Measurements from ENCODE around the gene EIF2B4. TPM values are rescaled to one million over a fixed set of nuclear protein-coding genes. Genes with fewer than 3 reads are reported as not detected.

EIF2B4 gene
- total and polyA plus RNA-seq, 2 of the 13 experiments (the other 11 are each of a cell fraction or from before 2014, with no cell fraction given), result 91.5 to 96.4 TPM

- TF ChIP-seq HCFC1 (IDR thresholded peaks at IDR 0.05; ENCODE audit: low read depth, low read length), result peak; percentile 80
- peak; percentile 87 for TF ChIP-seq ETV5 (CRISPR knock-in tag; IDR thresholded peaks at IDR 0.05; ENCODE audit: borderline replicate concordance)
- TF ChIP-seq KDM6A (CRISPR knock-in tag; IDR thresholded peaks at IDR 0.05; ENCODE audit: low read depth), result 0 out of 2 replicates have a peak, but pooled peaks have one; percentile 37
- peak; percentile 24; the same call in 1 of the 2 replicates for TF ChIP-seq SMC3 (IDR thresholded peaks at IDR 0.05; ENCODE audit: low read length)
- TF ChIP-seq MTA3 (CRISPR knock-in tag; IDR thresholded peaks at IDR 0.05), result no peak
- TF ChIP-seq TCF12 (IDR thresholded peaks at IDR 0.05), result no peak
- 0 out of 2 replicates have a peak, but pooled peaks have one; percentile 37 for TF ChIP-seq TCF12 (CRISPR knock-in tag; IDR thresholded peaks at IDR 0.05)
- TF ChIP-seq ZBTB33 (CRISPR knock-in tag; IDR thresholded peaks at IDR 0.05), result no peak
- peak; percentile 97 for TF ChIP-seq ZNF703 (CRISPR knock-in tag; IDR thresholded peaks at IDR 0.05; ENCODE audit: borderline replicate concordance)
- peak; percentile 99 for TF ChIP-seq KAT8 (CRISPR knock-in tag; IDR thresholded peaks at IDR 0.05)
- peak; percentile 73 for TF ChIP-seq AGO1 (IDR thresholded peaks at IDR 0.05; ENCODE audit: low read depth, low read length, poor library complexity, severe bottlenecking)
- no peak for TF ChIP-seq ZKSCAN8 (CRISPR knock-in tag; IDR thresholded peaks at IDR 0.05; ENCODE audit: borderline replicate concordance)
- TF ChIP-seq NCOA5 (CRISPR knock-in tag; IDR thresholded peaks at IDR 0.05), result no peak
- TF ChIP-seq ZNF407 (CRISPR knock-in tag; IDR thresholded peaks at IDR 0.05; ENCODE audit: not compliant biosample characterization), result peak; percentile 61
- TF ChIP-seq CBX2 (IDR thresholded peaks at IDR 0.05; ENCODE audit: low read depth, low read length), result no peak
- TF ChIP-seq CBX2 (CRISPR knock-in tag; IDR thresholded peaks at IDR 0.05; ENCODE audit: low read depth), result no peak; the same call in 1 of the 2 replicates
- peak; percentile 58 for TF ChIP-seq HNRNPH1 (optimal IDR thresholded peaks at IDR 0.05; ENCODE audit: low read depth, low read length)
Measured at GRCh38 chr2:27356382-27357181, 13.6 kb downstream of the EIF2B4 start, which contains the start of gene GTF3C2 (continued).
